Measurements from ENCODE around the gene PCGF2.
"Not testable (repeated sequence)": the region's sequence is repeated elsewhere in the genome, so short reads cannot be mapped to it uniquely, and the experiment has no call there.

PCGF2 gene

GRCh38 chr17:38748149-38748891 lies at the start of gene PCGF2:
Gene PCGF2, minus strand, starts transcription at chr17:38748336. Its CDS starts 7,934 bp downstream, at chr17:38740402.
- no peak for DNase-seq (ENCODE audit: low spot score)

DNA sequence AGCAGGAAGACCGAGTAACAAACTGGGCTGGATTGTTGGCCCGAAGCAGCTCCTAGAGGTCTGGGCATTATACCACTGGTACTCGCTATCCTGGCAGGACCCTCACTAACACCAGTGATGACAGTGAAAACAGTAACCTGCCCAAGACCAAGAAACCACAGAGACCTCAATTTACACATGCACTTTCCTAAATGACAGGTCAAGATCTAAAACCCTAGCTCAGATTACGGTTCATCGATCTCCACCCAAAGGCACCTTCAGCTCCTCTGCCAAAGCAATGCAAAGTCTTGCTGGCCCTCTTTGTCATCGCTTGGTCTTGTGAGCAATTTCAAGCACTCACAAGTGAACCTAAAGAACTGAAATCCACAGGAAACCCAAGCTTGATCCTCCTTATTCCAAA lies 49.7 kb upstream of the PCGF2 start:
- DNase-seq (ENCODE audit: low spot score), result no peak

- DNase-seq (ENCODE audit: low spot score), result no peak
Measured at GRCh38 chr17:38797158-38797490, 49.0 kb upstream of the PCGF2 start.

DNA sequence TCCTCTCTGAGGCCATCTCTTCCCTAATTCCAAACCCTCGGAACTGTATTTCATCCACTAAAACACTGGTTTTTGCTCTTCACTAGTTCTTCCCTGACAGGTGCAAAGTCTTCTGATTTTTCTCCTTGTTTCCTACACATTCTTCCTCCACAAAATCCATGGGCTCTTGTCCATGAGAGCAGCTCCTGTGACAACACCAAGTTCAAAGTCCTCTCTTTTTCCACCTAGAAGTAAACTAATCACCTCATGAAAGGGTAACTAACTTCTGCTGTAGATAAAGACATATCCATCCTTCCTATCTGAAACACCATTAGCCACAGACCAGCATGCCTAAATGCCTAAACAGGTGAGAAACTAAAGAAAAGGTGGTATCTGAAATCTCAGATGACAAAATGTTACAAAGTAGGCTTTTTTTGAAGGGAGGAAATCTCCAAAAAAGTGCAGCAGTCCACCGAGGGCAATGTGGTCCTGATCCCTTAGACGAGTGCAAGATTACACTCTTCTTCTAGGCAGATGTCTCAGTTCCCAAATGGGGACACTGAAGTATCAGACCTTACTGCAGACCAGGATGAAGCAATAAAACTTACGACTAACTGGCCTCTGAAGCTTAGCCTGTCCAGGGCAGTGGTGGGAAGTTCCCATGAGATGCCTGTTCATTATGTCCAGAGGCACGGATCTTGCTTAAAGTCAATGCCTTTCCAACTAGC lies 48.5 kb upstream of the PCGF2 start:
- DNase-seq (ENCODE audit: low spot score), result no peak

DNA sequence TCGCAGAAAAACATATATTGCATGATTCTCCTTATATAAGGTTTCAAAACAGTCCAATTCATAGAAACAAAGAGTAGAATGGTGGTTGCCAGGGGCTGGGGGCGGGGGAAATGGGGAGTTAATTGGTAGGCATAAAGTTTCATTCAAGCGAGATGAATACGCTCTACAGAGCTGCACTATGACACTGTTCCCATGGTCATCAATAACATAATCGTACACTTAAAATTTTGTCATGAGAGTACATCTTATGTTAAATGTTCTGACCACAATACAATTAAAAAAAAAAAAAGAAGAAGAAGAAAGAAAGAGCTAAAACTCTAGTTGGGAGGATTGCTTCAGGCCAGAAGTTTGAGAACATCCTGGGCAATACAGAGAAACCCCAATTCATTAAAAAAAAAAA lies 46.1 kb upstream of the PCGF2 start:
- DNase-seq (ENCODE audit: low spot score), result no peak

DNA sequence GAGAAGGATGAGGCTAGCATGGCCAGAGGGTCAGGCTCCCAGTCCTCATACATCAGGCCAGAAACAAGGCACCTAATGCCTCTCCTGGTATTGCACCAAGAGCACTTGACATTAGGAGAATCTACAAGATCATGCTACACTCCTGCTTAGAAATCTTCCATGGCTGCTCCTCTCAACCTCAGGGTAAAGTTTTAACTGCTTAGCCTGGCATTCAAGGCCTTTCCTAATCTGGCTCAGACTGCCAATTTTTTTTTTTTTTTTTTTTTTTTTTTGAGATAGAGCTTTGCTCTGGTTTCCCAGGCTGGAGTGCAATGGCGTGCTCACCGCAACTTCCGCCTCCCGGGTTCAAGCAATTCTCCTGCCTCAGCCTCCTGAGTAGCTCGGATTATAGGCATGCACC lies 43.0 kb upstream of the PCGF2 start:
- DNase-seq (ENCODE audit: low spot score), result no peak

GRCh38 chr17:38790148-38790707 lies 42.1 kb upstream of the PCGF2 start:
- not testable (repeated sequence) for DNase-seq (ENCODE audit: low spot score)

GRCh38 chr17:38789185-38789584 lies 41.0 kb upstream of the PCGF2 start:
- no peak for DNase-seq (ENCODE audit: low spot score)

DNA sequence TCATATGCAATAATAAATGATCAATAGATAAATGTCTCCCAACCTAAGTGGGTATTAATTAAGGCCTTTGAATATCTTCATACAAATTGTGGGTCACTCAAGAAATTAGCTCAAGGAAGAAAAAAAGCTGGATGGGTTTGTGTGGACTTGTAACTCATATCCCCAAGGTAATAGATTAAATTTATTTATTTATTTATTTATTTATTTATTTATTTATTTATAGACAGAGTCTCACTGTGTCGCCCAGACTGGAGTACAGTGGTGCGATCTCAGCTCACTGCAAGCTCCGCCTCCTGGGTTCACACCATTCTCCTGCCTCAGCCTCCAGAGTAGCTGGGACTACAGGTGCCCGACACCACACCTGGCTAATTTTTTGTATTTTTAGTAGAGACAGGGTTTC lies 39.9 kb upstream of the PCGF2 start:
- not testable (repeated sequence) for DNase-seq (ENCODE audit: low spot score)

- DNase-seq (ENCODE audit: low spot score), result no peak
Measured at GRCh38 chr17:38786372-38786771, 38.2 kb upstream of the PCGF2 start.

GRCh38 chr17:38783227-38783626 lies 35.1 kb upstream of the PCGF2 start:
- DNase-seq (ENCODE audit: low spot score), result no peak

DNA sequence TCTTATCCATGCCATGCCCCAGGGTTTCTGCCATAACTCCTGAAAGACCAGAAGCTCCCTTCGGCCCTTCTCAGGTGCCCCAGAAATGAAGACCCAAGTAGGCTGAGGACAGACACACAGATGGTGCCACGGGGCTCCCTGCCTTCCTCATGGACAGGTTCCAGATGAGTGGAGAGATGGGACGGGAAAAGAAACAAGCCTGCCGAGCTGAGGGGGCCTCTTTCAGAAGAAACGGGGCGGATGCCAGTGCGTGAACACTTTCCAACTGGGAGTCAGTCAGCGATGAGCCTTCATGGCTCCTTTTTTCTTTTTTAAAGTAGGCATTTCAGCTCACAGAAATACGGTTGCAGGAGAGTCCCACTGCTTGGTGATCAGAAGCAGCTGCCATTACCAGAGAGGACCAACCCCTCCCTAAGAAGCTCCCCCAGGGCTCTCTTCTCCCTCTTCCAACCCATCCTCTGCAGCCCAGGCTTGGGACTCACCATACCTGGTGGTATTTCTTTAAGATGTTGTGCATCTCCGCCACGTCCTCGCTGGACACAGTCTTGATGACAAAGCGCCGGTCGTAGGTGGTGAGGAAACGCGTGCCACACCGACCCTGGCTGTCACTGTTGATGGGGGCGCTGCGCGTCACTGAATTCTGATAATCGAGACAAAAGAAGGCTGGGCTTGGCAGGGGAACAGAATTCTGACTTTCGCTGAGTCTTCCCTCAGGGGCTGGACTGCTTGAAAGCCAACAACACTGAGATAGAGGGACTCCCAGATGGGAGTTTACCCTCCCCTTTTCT lies 32.0 kb upstream of the PCGF2 start:
- DNase-seq (ENCODE audit: low spot score), result no peak

DNA sequence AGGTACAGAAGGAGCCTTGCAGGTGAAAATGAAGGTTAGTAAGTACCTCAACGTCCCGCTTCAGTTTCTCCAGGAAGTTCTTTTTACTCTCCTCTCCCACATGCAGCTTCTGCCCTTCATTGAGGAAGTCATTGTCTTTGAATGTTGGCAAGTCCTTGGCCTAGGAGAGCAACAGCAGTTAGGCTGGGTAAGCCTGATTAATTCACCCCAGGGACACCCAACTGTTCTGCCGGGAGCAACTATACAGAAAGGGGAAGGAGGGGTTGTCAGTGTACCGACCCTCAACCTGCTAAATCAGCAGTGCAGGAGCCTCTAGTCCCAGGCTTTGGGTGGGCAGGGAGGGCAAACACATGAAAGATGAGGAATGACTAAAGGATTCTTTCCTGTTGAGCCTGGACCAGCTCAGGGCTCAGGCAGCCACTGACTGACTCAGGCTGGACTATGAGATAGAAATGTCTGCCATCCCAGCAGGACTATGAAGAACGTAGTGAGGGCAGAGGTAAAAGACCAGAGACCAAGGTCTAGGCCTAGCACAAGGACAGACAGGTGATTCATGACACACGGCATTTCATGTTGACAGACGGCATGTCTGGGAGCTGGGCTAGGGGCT lies 29.6 kb upstream of the PCGF2 start:
- DNase-seq (ENCODE audit: low spot score), result no peak

DNA sequence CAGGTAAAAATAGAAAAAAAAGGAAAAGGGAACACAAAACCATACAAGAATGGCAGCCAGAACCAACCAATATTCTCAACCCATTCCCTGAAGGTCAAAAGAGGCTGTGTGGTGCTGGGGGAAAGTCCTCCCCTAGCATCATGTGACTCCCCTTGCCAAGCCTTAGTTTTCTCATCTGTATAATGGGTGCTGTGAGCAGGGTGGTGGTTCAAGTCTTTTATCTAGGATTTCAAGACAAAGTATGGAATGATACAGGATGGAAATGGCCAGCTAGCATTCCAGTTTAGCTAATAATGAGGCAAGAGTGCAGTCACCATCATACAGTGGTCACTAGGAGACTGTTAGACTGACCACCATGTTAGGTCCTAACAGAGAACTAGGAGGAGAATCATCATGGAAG lies 25.1 kb upstream of the PCGF2 start:
- no peak for DNase-seq (ENCODE audit: low spot score)

GRCh38 chr17:38768417-38768816 lies 20.3 kb upstream of the PCGF2 start:
- no peak for DNase-seq (ENCODE audit: low spot score)

DNA sequence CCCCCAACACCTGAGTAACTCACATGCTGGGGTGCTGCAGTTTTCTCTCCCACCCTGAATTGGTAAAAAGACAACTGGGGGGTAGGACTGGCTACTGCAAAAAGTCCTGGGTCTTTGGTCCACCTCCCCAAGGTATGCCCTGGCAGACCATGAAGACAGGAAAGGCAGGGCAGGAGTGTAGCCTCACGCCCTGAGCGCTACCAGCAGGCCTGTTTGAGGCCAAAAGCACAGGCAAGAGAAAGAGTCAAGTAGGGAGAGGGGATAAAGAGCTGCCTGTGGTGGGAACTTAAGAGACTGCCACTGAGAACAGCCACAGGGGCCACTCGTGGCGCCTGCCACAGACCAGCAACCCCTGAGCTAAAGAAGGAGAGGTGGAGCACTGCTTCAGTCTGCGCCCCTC lies 18.2 kb upstream of the PCGF2 start:
- DNase-seq (ENCODE audit: low spot score), result no peak

- DNase-seq (ENCODE audit: low spot score), result no peak
Measured at GRCh38 chr17:38762231-38762630, 14.1 kb upstream of the PCGF2 start.

DNA sequence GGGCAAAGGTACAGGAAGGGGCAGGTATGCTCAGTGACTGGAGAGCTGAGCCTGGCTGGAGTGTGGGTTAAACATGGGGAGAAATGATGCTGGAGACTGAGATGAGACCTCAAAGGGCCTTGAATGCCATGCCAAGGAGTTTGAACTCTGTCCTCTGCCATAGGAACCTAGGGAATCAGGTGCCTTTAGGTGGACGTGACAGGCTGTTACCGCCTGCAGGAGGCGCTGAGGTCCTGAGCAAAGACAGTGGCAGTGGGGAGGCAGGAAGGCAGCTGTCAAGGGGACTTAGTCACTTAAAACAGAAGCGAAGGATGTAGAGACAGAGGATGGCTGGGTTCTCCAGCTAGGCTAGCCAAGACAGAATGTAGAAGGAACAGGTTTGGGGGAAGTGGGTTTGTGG lies 13.5 kb upstream of the PCGF2 start:
- peak; percentile 46 for DNase-seq (ENCODE audit: low spot score)

DNA sequence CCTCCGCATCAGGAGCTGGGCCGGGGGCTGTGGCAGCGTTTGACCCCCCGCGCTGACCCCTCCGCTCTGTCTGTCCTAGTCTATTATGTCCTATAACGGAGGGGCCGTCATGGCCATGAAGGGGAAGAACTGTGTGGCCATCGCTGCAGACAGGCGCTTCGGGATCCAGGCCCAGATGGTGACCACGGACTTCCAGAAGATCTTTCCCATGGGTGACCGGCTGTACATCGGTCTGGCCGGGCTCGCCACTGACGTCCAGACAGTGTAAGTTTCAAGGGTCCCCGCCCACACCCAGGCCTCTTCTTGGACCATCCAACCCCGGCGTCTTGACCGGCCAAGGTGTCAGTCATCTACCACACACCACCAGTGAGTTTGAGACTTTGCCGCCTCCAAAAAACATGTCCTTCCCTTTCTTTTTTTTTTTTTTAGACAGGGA lies 5.0 kb upstream of the PCGF2 start:
- no peak for DNase-seq (ENCODE audit: low spot score)

DNA sequence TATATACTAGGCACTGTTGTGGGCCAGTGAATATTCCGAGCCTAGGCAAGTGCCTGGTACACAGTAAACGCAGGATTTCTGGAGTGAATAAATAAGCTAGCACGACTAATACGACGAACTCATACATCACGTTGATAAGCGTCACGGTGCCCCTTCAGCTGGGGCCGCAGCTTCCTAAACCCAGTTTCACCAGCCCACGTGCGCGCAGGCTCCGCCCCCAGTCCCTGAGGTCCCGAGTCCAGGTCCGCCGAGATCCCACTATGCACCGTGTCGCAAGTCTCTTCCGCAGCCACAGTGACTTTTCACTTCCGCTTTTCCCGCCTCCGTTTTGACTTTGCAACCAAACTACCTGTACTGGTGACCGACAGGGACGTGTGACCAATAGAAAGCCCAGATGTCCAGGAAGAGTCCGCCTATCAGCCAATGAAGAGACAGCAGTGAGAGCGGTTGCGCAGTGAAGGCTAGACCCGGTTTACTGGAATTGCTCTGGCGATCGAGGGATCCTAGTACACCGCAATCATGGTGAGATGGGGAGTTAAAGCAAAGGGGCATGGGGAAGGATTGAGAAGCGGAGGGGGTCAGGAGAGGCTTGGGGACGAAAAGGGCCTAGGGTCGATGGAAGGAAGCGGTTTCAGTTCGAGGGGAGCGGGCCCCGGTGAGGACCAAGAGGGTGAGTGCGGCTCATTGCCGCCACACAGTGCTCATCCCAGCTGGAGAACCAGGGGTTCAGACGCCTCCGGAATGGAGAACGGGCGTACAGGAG lies 4.4 kb upstream of the PCGF2 start, which contains the start of gene PSMB3:
Gene PSMB3, plus strand, starts transcription at position 434 of the 763 bp plus-strand sequence. Its CDS starts 86 bp downstream, at position 520.
- DNase-seq (ENCODE audit: low spot score), result peak; percentile 95

DNA sequence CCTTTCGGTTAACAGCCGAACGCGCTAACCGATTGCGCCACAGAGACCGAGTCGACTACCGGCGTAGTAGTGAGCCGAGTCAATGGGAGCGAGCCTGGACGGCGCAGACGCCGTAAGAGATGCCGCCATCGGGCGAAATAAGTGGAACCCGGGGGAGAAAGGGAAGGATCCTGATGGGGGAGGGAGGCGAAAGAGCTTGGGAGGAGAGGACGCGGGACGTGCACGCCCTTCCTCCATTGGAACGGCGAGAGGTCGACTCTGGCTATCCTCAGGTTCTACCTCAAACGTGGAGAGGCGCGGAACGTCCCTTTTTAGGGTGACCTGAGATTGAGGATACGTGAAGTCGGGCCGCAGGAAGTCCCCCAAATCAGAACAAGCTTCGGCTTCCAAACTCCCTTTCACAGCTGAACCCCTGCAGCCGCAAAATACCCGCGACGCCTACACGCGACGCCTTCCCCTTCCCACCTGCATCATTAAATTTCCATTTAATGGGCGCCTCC lies 3.7 kb upstream of the PCGF2 start:
- DNase-seq (ENCODE audit: low spot score), result peak; percentile 35

All from hematopoietic multipotent progenitor cell treated with erythropoietin and hydrocortisone succinate and interleukin-3 and kit ligand, for 17 days (in vitro differentiated cells).